Neural cell (in vitro differentiated cells): ENCODE results near the gene BMPR1B. TPM values are rescaled to one million over a fixed set of nuclear protein-coding genes. Genes with fewer than 3 reads are reported as not detected.

Source experiments
- H2AFZ ChIP-seq: fragments of 200-600, 300-800 bp; sonication (generic), shearing (Covaris generic); 2 replicates; pipeline ENCODE4 v1.6.0; 2014; ENCODE audit warnings: low read depth, mild to moderate bottlenecking, antibody characterized with exemption, low read length, moderate library complexity
- H3F3A ChIP-seq: fragments of 200-600 bp; shearing (Covaris generic); 2 replicates; pipeline ENCODE4 v1.6.1; 2016; ENCODE audit warnings: mild to moderate bottlenecking, moderate library complexity, mixed read lengths, antibody characterized with exemption, low read length; ENCODE audit not compliant: insufficient read depth, poor library complexity, severe bottlenecking
- H3K27ac ChIP-seq: fragments of 200-600, 300-800 bp; sonication (generic), shearing (Covaris generic); 2 replicates; pipeline ENCODE4 v1.5.1; 2014; ENCODE audit warnings: mild to moderate bottlenecking, low read length, moderate library complexity
- H3K27me3 ChIP-seq: fragments of 300-800, 200-600 bp; sonication (generic), shearing (Covaris generic); 2 replicates; pipeline ENCODE4 v1.6.0; 2014; ENCODE audit warnings: mild to moderate bottlenecking, low read depth, low read length, moderate library complexity; ENCODE audit not compliant: insufficient read depth
- H3K36me3 ChIP-seq: fragments of 300-800, 200-600 bp; sonication (generic), shearing (Covaris generic); 2 replicates; pipeline ENCODE4 v1.5.1; 2014; ENCODE audit warnings: mild to moderate bottlenecking, antibody characterized with exemption, low read length, moderate library complexity; ENCODE audit not compliant: insufficient read depth
- H3K4me2 ChIP-seq: fragments of 300-800, 200-600 bp; sonication (generic), shearing (Covaris generic); 2 replicates; pipeline ENCODE4 v1.6.0; 2014; ENCODE audit warnings: mild to moderate bottlenecking, low read length
- H3K4me3 ChIP-seq: fragments of 300-800, 200-600 bp; sonication (generic), shearing (Covaris generic); 2 replicates; pipeline ENCODE4 v1.5.1; 2014; ENCODE audit warnings: mild to moderate bottlenecking, low read length, moderate library complexity
- H3K79me2 ChIP-seq: fragments of 200-600 bp; shearing (Covaris generic); replicated peaks from 2 replicates; pipeline ENCODE4 v1.6.0; 2014; ENCODE audit warnings: mild to moderate bottlenecking, low read length, moderate library complexity; ENCODE audit not compliant: insufficient read depth
- H3K9ac ChIP-seq: fragments of 300-800, 200-600 bp; sonication (generic), shearing (Covaris generic); 2 replicates; pipeline ENCODE4 v1.6.1; 2016; ENCODE audit warnings: mild to moderate bottlenecking, low read length, mixed read lengths
- H3K9me2 ChIP-seq: fragments of 200-600 bp; shearing (Covaris generic); 2 replicates; pipeline ENCODE4 v1.6.1; 2016; ENCODE audit warnings: mild to moderate bottlenecking, low read length, mixed read lengths; ENCODE audit not compliant: insufficient read depth
- H3K9me3 ChIP-seq: fragments of 200-600, 300-800 bp; sonication (generic), shearing (Covaris generic); 2 replicates; pipeline ENCODE4 v1.6.1; 2016; ENCODE audit warnings: mild to moderate bottlenecking, mixed run types, low read length, moderate library complexity, mixed read lengths
- H4K20me1 ChIP-seq: fragments of 200-600 bp; shearing (Covaris generic); 2 replicates; pipeline ENCODE4 v1.6.1; 2016; ENCODE audit warnings: mild to moderate bottlenecking, mixed run types; ENCODE audit not compliant: insufficient read depth
- EP300 ChIP-seq: fragments of 450-650 bp; conservative IDR thresholded peaks from 2 replicates; pipeline ENCODE4 v1.6.1; 2014; ENCODE audit warnings: antibody characterized with exemption, mild to moderate bottlenecking, moderate library complexity; ENCODE audit not compliant: poor library complexity, severe bottlenecking
- EZH2 ChIP-seq: fragments of 200-600, 300-800 bp; shearing (Covaris generic), sonication (generic); IDR thresholded peaks from 2 replicates; pipeline ENCODE4 v1.6.1; 2014; ENCODE audit warnings: antibody characterized with exemption, low read length, borderline replicate concordance, mild to moderate bottlenecking; ENCODE audit not compliant: insufficient read depth, poor library complexity, severe bottlenecking
- MXI1 ChIP-seq: fragments of 450-650 bp; conservative IDR thresholded peaks from 2 replicates; pipeline ENCODE4 v1.6.1; 2014; ENCODE audit warnings: antibody characterized with exemption, mild to moderate bottlenecking; ENCODE audit not compliant: poor library complexity, severe bottlenecking
- POLR2AphosphoS5 ChIP-seq: IDR thresholded peaks from 2 replicates; pipeline ENCODE4 v1.6.1; 2012
- RAD21 ChIP-seq: fragments of 450-650 bp; conservative IDR thresholded peaks from 2 replicates; pipeline ENCODE4 v1.6.1; 2014; ENCODE audit warnings: antibody characterized with exemption, mild to moderate bottlenecking, moderate library complexity
- SMC3 ChIP-seq: fragments of 450-650 bp; conservative IDR thresholded peaks from 2 replicates; pipeline ENCODE4 v1.6.1; 2014; ENCODE audit warnings: antibody characterized with exemption, mild to moderate bottlenecking, moderate library complexity; ENCODE audit not compliant: poor library complexity
- TAF1 ChIP-seq: IDR thresholded peaks from 2 replicates; pipeline ENCODE4 v1.6.1; 2012; ENCODE audit warnings: low read depth
- polyA plus RNA-seq: library from polyadenylated mRNA; depleted of rRNA; stranded (reverse); fragments of >200 nt; gene quantifications from 2 replicates; pipeline ENCODE4 v1.2.3, GENCODE V29; 2014
- TF ChIP-seq, protein P1 (sequence below): fragments of 450-650 bp; IDR thresholded peaks from 2 replicates; pipeline ENCODE4 v1.5.1; 2014; ENCODE audit warnings: antibody characterized with exemption, mild to moderate bottlenecking, moderate library complexity; ENCODE audit not compliant: poor library complexity, severe bottlenecking
- TF ChIP-seq, protein P2 (sequence below): IDR thresholded peaks from 2 replicates; pipeline ENCODE4 v1.6.1; 2012; ENCODE audit warnings: borderline replicate concordance

BMPR1B gene
- polyA plus RNA-seq, 1 donor from 2014 or later, result 1.6 TPM

DNA sequence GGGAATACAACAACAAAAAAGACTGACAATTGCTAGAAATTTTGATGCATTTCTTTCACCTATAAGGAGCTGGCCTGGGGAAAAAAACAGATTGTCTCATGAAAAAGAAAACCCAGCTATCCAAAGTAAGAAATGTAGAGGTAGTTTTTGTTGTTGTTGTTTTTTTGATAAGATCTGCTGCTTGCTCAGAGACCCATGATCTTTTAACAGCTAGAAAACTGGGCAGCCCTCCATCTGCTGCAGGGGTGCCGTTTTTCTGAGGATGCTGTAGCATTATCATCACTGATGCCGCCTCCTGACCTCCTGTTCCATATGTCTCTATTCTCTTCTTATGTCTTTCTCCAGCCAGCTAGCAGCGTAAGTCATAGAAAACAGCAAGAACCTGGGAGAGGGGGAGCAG, 98.3 kb downstream of the BMPR1B start:
- H2AFZ ChIP-seq, result no peak overlapping the region

DNA sequence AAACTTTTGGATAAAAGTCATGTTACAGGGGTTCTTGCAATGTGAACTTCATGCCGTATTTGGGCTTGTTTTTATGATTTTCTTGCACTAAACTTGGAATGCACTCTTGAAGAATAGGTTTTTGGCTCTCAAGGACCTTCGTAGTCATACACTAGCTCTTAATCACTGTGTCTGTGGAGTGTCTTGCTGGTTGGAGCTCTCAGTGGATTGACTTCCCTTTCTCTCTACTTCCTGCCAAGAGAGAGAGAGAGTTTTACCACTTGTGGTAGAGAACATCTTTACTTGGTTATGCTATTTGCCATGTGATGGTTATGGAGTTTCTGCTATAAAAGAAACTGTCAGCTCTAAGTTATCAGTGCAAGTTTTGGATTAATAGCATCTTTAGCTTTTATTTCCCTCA, 112.4 kb downstream of the BMPR1B start:
- no peak overlapping the region for H3K9ac ChIP-seq
- no peak overlapping the region for H3K4me3 ChIP-seq
- H3K4me2 ChIP-seq, result no peak overlapping the region
- no peaks in the 10 kb centered on the region for H3K27me3 ChIP-seq
- no peaks in the 10 kb centered on the region for H3F3A ChIP-seq
- H4K20me1 ChIP-seq, result no peaks in the 10 kb centered on the region
- H3K27ac ChIP-seq, result no peak overlapping the region
- no peak overlapping the region for H2AFZ ChIP-seq
- H3K9me3 ChIP-seq, result no peaks in the 10 kb centered on the region
- no peaks in the 10 kb centered on the region for H3K9me2 ChIP-seq
- TF ChIP-seq EZH2 (no peak), POLR2AphosphoS5 (no peak), SMC3 (no peak), TAF1 (no peak), EP300 (no peak), RAD21 (no peak)
- TF ChIP-seq, protein P1, sequence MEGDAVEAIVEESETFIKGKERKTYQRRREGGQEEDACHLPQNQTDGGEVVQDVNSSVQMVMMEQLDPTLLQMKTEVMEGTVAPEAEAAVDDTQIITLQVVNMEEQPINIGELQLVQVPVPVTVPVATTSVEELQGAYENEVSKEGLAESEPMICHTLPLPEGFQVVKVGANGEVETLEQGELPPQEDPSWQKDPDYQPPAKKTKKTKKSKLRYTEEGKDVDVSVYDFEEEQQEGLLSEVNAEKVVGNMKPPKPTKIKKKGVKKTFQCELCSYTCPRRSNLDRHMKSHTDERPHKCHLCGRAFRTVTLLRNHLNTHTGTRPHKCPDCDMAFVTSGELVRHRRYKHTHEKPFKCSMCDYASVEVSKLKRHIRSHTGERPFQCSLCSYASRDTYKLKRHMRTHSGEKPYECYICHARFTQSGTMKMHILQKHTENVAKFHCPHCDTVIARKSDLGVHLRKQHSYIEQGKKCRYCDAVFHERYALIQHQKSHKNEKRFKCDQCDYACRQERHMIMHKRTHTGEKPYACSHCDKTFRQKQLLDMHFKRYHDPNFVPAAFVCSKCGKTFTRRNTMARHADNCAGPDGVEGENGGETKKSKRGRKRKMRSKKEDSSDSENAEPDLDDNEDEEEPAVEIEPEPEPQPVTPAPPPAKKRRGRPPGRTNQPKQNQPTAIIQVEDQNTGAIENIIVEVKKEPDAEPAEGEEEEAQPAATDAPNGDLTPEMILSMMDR, result no peak
- H3K79me2 ChIP-seq, result no peaks in the 10 kb centered on the region
- no peaks in the 10 kb centered on the region for H3K36me3 ChIP-seq

More for the DNA sequence above, 98.3 kb downstream of the BMPR1B start:
- H3K9ac ChIP-seq, result no peak overlapping the region
- no peaks in the 10 kb centered on the region for H3K27me3 ChIP-seq
- no peaks in the 10 kb centered on the region for H3K9me3 ChIP-seq
- no peaks in the 10 kb centered on the region for H3K79me2 ChIP-seq
- TF ChIP-seq RAD21 (no peak), EP300 (no peak), EZH2 (no peak), MXI1 (no peak), TAF1 (no peak), SMC3 (no peak), POLR2AphosphoS5 (no peak)
- TF ChIP-seq, protein P2, sequence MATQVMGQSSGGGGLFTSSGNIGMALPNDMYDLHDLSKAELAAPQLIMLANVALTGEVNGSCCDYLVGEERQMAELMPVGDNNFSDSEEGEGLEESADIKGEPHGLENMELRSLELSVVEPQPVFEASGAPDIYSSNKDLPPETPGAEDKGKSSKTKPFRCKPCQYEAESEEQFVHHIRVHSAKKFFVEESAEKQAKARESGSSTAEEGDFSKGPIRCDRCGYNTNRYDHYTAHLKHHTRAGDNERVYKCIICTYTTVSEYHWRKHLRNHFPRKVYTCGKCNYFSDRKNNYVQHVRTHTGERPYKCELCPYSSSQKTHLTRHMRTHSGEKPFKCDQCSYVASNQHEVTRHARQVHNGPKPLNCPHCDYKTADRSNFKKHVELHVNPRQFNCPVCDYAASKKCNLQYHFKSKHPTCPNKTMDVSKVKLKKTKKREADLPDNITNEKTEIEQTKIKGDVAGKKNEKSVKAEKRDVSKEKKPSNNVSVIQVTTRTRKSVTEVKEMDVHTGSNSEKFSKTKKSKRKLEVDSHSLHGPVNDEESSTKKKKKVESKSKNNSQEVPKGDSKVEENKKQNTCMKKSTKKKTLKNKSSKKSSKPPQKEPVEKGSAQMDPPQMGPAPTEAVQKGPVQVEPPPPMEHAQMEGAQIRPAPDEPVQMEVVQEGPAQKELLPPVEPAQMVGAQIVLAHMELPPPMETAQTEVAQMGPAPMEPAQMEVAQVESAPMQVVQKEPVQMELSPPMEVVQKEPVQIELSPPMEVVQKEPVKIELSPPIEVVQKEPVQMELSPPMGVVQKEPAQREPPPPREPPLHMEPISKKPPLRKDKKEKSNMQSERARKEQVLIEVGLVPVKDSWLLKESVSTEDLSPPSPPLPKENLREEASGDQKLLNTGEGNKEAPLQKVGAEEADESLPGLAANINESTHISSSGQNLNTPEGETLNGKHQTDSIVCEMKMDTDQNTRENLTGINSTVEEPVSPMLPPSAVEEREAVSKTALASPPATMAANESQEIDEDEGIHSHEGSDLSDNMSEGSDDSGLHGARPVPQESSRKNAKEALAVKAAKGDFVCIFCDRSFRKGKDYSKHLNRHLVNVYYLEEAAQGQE, result no peak
- TF ChIP-seq, protein P1, result no peak
- no peak overlapping the region for H3K27ac ChIP-seq
- H3K9me2 ChIP-seq, result no peaks in the 10 kb centered on the region
- no peaks in the 10 kb centered on the region for H3F3A ChIP-seq
- H3K36me3 ChIP-seq, result no peaks in the 10 kb centered on the region
- no peaks in the 10 kb centered on the region for H4K20me1 ChIP-seq
- H3K4me2 ChIP-seq, result no peak overlapping the region
- H3K4me3 ChIP-seq, result no peak overlapping the region
